HepG2 (cell line): ENCODE results near the gene CDC42BPG. TPM values are rescaled to one million over a fixed set of nuclear protein-coding genes. Genes with fewer than 3 reads are reported as not detected.

Source experiments
- AKAP8 ChIP-seq: sonication (generic); formaldehyde crosslinking; IDR thresholded peaks from 2 replicates; pipeline ENCODE4 v1.5.1; 2020; ENCODE audit warnings: mild to moderate bottlenecking, missing genetic modification reagents
- ASH2L ChIP-seq: fragments of 300-600, 200-600 bp; sonication (generic); IDR thresholded peaks from 2 replicates; pipeline ENCODE4 v1.7.0; 2017; ENCODE audit warnings: low read depth, mild to moderate bottlenecking, moderate library complexity, mixed read lengths, low read length; ENCODE audit not compliant: insufficient read length
- IRF9 ChIP-seq: sonication (generic); formaldehyde crosslinking; IDR thresholded peaks from 2 replicates; pipeline ENCODE4 v1.8.0; 2022; ENCODE audit warnings: missing genetic modification reagents, mild to moderate bottlenecking, borderline replicate concordance
- ISL2 ChIP-seq: sonication (generic); formaldehyde crosslinking; IDR thresholded peaks from 2 replicates; pipeline ENCODE4 v1.5.0; 2020; ENCODE audit warnings: missing genetic modification reagents
- MAFK ChIP-seq, 2 experiments: IDR thresholded peaks in 1 of 2; conservative IDR thresholded peaks in 1 of 2; 2 replicates each; pipeline ENCODE4 v1.6.1; 2011; ENCODE audit warnings: improper control_type of control experiment in 2 of 2, low read length in 2 of 2
- MXD4 ChIP-seq: IDR thresholded peaks from 2 replicates; pipeline ENCODE4 v1.6.1; 2016; ENCODE audit warnings: mild to moderate bottlenecking, missing biosample characterization, missing genetic modification reagents
- NFIB ChIP-seq: sonication (generic); formaldehyde crosslinking; IDR thresholded peaks from 2 replicates; pipeline ENCODE4 v1.9.0; 2021; ENCODE audit warnings: missing genetic modification reagents, mild to moderate bottlenecking, borderline replicate concordance
- POLR2A ChIP-seq, 2 experiments: IDR thresholded peaks; 2 replicates each; pipeline ENCODE4 v1.6.1; 2011; ENCODE audit warnings: low read depth in 2 of 2, low read length in 2 of 2, mild to moderate bottlenecking in 1 of 2, moderate library complexity in 1 of 2; ENCODE audit not compliant: insufficient read depth in 1 of 2
- PPARG ChIP-seq: conservative IDR thresholded peaks from 2 replicates; pipeline ENCODE4 v1.6.1; 2016; ENCODE audit warnings: missing biosample characterization, missing genetic modification reagents
- SAP130 ChIP-seq: IDR thresholded peaks from 2 replicates; pipeline ENCODE4 v1.6.1; 2016; ENCODE audit warnings: low read depth
- SETDB1 ChIP-seq: sonication (generic); formaldehyde crosslinking; IDR thresholded peaks from 2 replicates; pipeline ENCODE4 v1.5.1; 2020; ENCODE audit warnings: missing genetic modification reagents, mild to moderate bottlenecking, borderline replicate concordance
- ZC3H13 ChIP-seq: sonication (generic); formaldehyde crosslinking; IDR thresholded peaks from 2 replicates; pipeline ENCODE4 v1.8.1; 2023; ENCODE audit warnings: mild to moderate bottlenecking, missing genetic modification reagents, moderate library complexity
- ZNF225 ChIP-seq: sonication (generic); formaldehyde crosslinking; IDR thresholded peaks from 2 replicates; pipeline ENCODE4 v1.4.0; 2020; ENCODE audit warnings: mild to moderate bottlenecking, missing genetic modification reagents
- ZNF260 ChIP-seq: sonication (generic); formaldehyde crosslinking; IDR thresholded peaks from 2 replicates; pipeline ENCODE4 v1.4.0; 2020; ENCODE audit warnings: missing genetic modification reagents, low read depth, mild to moderate bottlenecking, borderline replicate concordance
- ZNF362 ChIP-seq: sonication (generic); formaldehyde crosslinking; IDR thresholded peaks from 2 replicates; pipeline ENCODE4 v1.4.0; 2020; ENCODE audit warnings: missing genetic modification reagents, mild to moderate bottlenecking, borderline replicate concordance
- ZNF562 ChIP-seq: sonication (generic); formaldehyde crosslinking; IDR thresholded peaks from 2 replicates; pipeline ENCODE4 v1.8.0; 2022; ENCODE audit warnings: missing genetic modification reagents, borderline replicate concordance
- polyA plus RNA-seq, 8 experiments: library from polyadenylated mRNA; depleted of rRNA in 3 of 8; stranded (reverse) in 7 of 8; unstranded in 1 of 8; fragments of >200 nt; fragmentation: Illumina TruSeq in 4 of 8; extraction: Trizol in 4 of 8; gene quantifications; 2 replicates each; pipeline versions ENCODE4 v1.2.1 to v1.2.3, GENCODE V29; 2011 to 2016; ENCODE audit warnings: low read depth in 4 of 8, missing spikeins in 1 of 8, mixed read lengths in 1 of 8; ENCODE audit not compliant: insufficient read depth in 1 of 8
- total RNA-seq, 5 experiments: library from RNA; depleted of rRNA; stranded (reverse); fragments of >200 nt; fragmentation: Illumina TruSeq; extraction: Trizol; gene quantifications; 2 replicates each; pipeline ENCODE4 v1.2.3, GENCODE V29; 2016; ENCODE audit warnings: low read depth in 1 of 5
- TF ChIP-seq, protein P1 (sequence below): sonication (generic); formaldehyde crosslinking; IDR thresholded peaks from 2 replicates; pipeline ENCODE4 v1.8.0; 2023; ENCODE audit warnings: mild to moderate bottlenecking, missing genetic modification reagents
- TF ChIP-seq, protein P2 (sequence below): sonication (generic); formaldehyde crosslinking; conservative IDR thresholded peaks from 2 replicates; pipeline ENCODE4 v1.8.1; 2023; ENCODE audit warnings: missing genetic modification reagents
- TF ChIP-seq, protein P3 (sequence below): sonication (generic); formaldehyde crosslinking; IDR thresholded peaks from 2 replicates; pipeline ENCODE4 v1.4.0; 2020; ENCODE audit warnings: missing genetic modification reagents, borderline replicate concordance
- TF ChIP-seq, protein P4 (sequence below): sonication (generic); formaldehyde crosslinking; IDR thresholded peaks from 2 replicates; pipeline ENCODE4 v1.8.0; 2022; ENCODE audit warnings: missing genetic modification reagents, low read depth, mild to moderate bottlenecking, borderline replicate concordance

Gene CDC42BPG
- total and polyA plus RNA-seq, 2 of the 13 experiments (the other 11 are each of a cell fraction or from before 2014, with no cell fraction given) = 0.55 to 1.4 TPM

DNA sequence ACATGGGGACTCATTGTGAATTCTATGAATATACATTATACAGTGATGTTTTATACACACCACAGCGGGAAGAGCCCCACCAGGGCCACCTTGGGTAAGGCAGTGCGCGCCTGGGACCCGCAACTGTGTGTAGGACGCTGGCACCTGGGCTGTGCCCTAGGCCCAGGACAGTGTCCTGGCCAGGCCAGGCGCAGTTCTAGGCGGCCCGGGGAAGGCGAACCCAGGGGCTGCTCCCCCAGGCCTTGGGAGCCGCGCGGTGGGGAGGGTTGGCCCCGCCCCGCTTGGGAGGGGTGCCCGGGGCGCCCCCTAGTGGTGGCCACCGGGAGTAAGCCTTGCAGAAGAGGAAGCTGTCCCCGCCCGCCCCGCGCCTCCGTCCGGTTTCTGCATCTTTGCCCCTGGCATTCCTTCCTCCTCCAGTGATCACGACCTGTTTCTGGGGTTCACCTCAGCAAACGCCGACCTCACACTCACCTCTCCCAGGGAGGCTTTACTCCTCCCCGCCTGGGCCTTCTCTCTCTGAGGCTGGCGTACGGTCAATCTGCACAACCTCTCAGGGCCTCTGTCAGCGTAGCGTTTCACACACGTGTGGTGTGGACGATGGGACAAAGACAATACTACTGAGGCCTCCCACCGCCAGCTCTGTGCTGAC is 43.4 kb upstream of the CDC42BPG start (continued):
- TF ChIP-seq SAP130 (peak; percentile 63), SETDB1 (CRISPR knock-in tag) (no peak), POLR2A (IDR thresholded peaks at IDR 0.05; ENCODE audit: insufficient read depth in 1 of 2, low read depth in 2 of 2, low read length in 2 of 2) (no peak; a peak in 1 of 4 replicates), IRF9 (CRISPR knock-in tag) (no peak), ZNF260 (no peak; the same call in 1 of the 2 replicates), ZNF362 (no peak), ZC3H13 (CRISPR knock-in tag) (no peak), MXD4 (CRISPR knock-in tag) (no peak; the same call in 1 of the 2 replicates), ASH2L (no peak), NFIB (CRISPR knock-in tag) (no peak), ZNF225 (CRISPR knock-in tag) (no peak), ZNF562 (CRISPR knock-in tag) (no peak), PPARG (CRISPR knock-in tag) (no peak), MAFK (conservative IDR thresholded peaks at IDR 0.05 in 1 of 2, IDR thresholded peaks at IDR 0.05 in 1 of 2; ENCODE audit: low read length in 2 of 2) (no peak), ISL2 (peak; percentile 83), AKAP8 (peak; percentile 19; the same call in 1 of the 2 replicates)
- TF ChIP-seq, protein P1, sequence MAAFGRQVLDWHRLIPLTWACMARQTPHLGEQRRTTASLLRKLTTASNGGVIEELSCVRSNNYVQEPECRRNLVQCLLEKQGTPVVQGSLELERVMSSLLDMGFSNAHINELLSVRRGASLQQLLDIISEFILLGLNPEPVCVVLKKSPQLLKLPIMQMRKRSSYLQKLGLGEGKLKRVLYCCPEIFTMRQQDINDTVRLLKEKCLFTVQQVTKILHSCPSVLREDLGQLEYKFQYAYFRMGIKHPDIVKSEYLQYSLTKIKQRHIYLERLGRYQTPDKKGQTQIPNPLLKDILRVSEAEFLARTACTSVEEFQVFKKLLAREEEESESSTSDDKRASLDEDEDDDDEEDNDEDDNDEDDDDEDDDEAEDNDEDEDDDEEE (CRISPR knock-in tag) = no peak
- TF ChIP-seq, protein P2, sequence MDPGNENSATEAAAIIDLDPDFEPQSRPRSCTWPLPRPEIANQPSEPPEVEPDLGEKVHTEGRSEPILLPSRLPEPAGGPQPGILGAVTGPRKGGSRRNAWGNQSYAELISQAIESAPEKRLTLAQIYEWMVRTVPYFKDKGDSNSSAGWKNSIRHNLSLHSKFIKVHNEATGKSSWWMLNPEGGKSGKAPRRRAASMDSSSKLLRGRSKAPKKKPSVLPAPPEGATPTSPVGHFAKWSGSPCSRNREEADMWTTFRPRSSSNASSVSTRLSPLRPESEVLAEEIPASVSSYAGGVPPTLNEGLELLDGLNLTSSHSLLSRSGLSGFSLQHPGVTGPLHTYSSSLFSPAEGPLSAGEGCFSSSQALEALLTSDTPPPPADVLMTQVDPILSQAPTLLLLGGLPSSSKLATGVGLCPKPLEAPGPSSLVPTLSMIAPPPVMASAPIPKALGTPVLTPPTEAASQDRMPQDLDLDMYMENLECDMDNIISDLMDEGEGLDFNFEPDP (CRISPR knock-in tag) = no peak
- TF ChIP-seq, protein P3, sequence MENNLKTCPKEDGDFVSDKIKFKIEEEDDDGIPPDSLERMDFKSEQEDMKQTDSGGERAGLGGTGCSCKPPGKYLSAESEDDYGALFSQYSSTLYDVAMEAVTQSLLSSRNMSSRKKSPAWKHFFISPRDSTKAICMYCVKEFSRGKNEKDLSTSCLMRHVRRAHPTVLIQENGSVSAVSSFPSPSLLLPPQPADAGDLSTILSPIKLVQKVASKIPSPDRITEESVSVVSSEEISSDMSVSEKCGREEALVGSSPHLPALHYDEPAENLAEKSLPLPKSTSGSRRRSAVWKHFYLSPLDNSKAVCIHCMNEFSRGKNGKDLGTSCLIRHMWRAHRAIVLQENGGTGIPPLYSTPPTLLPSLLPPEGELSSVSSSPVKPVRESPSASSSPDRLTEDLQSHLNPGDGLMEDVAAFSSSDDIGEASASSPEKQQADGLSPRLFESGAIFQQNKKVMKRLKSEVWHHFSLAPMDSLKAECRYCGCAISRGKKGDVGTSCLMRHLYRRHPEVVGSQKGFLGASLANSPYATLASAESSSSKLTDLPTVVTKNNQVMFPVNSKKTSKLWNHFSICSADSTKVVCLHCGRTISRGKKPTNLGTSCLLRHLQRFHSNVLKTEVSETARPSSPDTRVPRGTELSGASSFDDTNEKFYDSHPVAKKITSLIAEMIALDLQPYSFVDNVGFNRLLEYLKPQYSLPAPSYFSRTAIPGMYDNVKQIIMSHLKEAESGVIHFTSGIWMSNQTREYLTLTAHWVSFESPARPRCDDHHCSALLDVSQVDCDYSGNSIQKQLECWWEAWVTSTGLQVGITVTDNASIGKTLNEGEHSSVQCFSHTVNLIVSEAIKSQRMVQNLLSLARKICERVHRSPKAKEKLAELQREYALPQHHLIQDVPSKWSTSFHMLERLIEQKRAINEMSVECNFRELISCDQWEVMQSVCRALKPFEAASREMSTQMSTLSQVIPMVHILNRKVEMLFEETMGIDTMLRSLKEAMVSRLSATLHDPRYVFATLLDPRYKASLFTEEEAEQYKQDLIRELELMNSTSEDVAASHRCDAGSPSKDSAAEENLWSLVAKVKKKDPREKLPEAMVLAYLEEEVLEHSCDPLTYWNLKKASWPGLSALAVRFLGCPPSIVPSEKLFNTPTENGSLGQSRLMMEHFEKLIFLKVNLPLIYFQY = no peak
- TF ChIP-seq, protein P4, sequence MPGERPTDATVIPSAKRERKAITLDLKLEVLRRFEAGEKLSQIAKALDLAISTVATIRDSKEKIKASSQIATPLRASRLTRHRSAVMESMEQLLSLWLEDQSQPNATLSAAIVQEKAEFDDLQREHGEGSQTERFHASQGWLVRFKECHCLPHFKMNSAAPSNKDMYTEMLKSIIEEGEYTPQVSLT (CRISPR knock-in tag) = no peak
